Testis (tissue), 3 donors: ENCODE data around the gene SEPHS2. TPM values are rescaled to one million over a fixed set of nuclear protein-coding genes. Genes with fewer than 3 reads are reported as not detected.

ENCODE experiments used
- DNase-seq: peaks from one replicate; pipeline ENCODE4 v3.0.0-alpha.2; 2019
- H3K27ac ChIP-seq, 2 donors: fragments of 200-600 bp; sonication (generic); one replicate each; pipeline ENCODE4 v1.5.1; 2019
- H3K27me3 ChIP-seq: fragments of 200-600 bp; sonication (generic); one replicate; pipeline ENCODE4 v1.5.1; 2019
- H3K36me3 ChIP-seq: fragments of 200-600 bp; sonication (generic); one replicate; pipeline ENCODE4 v1.5.1; 2017; ENCODE audit warnings: low read depth; ENCODE audit errors: missing control alignments
- H3K4me1 ChIP-seq: fragments of 200-600 bp; sonication (generic); one replicate; pipeline ENCODE4 v1.5.1; 2019
- H3K4me3 ChIP-seq, 2 donors: fragments of 200-600 bp; sonication (generic); one replicate each; pipeline ENCODE4 v1.5.1; 2017 to 2019
- H3K9me3 ChIP-seq: fragments of 200-600 bp; sonication (generic); one replicate; pipeline ENCODE4 v1.5.1; 2017
- POLR2A ChIP-seq: fragments of 450-650 bp; IDR thresholded peaks from one replicate; pipeline ENCODE4 v1.6.1; 2017; ENCODE audit warnings: antibody characterized with exemption, mild to moderate bottlenecking, moderate library complexity
- WGBS, 2 donors: methylation state at CpG; one replicate each; pipeline ENCODE4 v1.1.5; 2018; 5-methylcytosine and 5-hydroxymethylcytosine counted together
- intact Hi-C: fragments of 100-400 bp; cut with DNase I; formaldehyde crosslinking; loops from one replicate; pipeline ENCODE4 v1.15.1; 2023; ENCODE audit warnings: low total_unique reads
- polyA plus RNA-seq: library from polyadenylated mRNA; stranded (reverse); fragments of 350-450 nt; fragmentation: Illumina TruSeq; extraction: RNeasy Lipid Tissue Mini Kit (QIAGEN cat#74804); gene quantifications from one replicate; pipeline ENCODE4 v1.2.3, GENCODE V29; 2014; ENCODE audit warnings: low read depth, low replicate concordance; ENCODE audit not compliant: insufficient read depth
- total RNA-seq, 2 donors: library from RNA; depleted of rRNA; stranded (reverse); fragments of >200 nt; gene quantifications; one replicate each; pipeline ENCODE4 v1.2.3, GENCODE V29; 2016
- TF ChIP-seq, protein P1 (sequence below), 3 experiments: fragments of 450-650 bp in 2 of 3; fragments of 200-600 bp in 1 of 3; sonication (generic) in 1 of 3; IDR thresholded peaks; one replicate each; pipeline ENCODE4 v1.5.1; 2016 to 2019; ENCODE audit warnings: antibody characterized with exemption in 3 of 3, mild to moderate bottlenecking in 2 of 3, moderate library complexity in 1 of 3

Gene SEPHS2
- total and polyA plus RNA-seq, 3 donors from 2014 or later: 17.7 to 24.7 (median 19.8) TPM

DNA sequence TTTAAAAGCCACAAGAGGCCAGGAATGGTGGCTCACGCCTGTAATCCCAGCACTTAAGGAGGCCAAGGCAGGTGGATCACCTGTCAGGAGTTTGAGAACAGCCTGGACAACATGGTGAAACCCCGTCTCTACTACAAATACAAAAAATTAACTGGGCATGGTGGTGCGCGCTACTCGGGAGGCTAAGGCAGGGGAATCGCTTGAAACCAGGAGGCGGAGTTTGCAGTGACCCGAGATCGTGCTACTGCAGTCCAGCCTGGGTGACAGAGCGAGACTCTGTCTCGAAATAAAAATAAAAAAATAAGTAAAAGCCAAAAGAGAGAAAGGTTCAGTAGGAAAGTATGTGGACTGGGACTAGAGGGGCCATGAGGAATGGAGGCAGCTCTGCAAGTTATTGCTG lies 13.8 kb upstream of the SEPHS2 start:
- Histone ChIP-seq H3K27me3 (no peaks in the 10 kb centered on the region), H3K27ac (no peak overlapping the region), H3K9me3 (no peaks in the 10 kb centered on the region), H3K4me3 (no peak overlapping the region), H3K4me1 (no peaks in the 10 kb centered on the region), H3K36me3 (no peaks in the 10 kb centered on the region)
- WGBS, 2 donors: 75 to 82% methylated on average over 11 of the region's 11 CpGs
- intact Hi-C loops: no loop called here
- TF ChIP-seq, protein P1, sequence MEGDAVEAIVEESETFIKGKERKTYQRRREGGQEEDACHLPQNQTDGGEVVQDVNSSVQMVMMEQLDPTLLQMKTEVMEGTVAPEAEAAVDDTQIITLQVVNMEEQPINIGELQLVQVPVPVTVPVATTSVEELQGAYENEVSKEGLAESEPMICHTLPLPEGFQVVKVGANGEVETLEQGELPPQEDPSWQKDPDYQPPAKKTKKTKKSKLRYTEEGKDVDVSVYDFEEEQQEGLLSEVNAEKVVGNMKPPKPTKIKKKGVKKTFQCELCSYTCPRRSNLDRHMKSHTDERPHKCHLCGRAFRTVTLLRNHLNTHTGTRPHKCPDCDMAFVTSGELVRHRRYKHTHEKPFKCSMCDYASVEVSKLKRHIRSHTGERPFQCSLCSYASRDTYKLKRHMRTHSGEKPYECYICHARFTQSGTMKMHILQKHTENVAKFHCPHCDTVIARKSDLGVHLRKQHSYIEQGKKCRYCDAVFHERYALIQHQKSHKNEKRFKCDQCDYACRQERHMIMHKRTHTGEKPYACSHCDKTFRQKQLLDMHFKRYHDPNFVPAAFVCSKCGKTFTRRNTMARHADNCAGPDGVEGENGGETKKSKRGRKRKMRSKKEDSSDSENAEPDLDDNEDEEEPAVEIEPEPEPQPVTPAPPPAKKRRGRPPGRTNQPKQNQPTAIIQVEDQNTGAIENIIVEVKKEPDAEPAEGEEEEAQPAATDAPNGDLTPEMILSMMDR (IDR thresholded peaks at IDR 0.05): no peak
- no peak for TF ChIP-seq POLR2A
- DNase-seq: no peak

DNA sequence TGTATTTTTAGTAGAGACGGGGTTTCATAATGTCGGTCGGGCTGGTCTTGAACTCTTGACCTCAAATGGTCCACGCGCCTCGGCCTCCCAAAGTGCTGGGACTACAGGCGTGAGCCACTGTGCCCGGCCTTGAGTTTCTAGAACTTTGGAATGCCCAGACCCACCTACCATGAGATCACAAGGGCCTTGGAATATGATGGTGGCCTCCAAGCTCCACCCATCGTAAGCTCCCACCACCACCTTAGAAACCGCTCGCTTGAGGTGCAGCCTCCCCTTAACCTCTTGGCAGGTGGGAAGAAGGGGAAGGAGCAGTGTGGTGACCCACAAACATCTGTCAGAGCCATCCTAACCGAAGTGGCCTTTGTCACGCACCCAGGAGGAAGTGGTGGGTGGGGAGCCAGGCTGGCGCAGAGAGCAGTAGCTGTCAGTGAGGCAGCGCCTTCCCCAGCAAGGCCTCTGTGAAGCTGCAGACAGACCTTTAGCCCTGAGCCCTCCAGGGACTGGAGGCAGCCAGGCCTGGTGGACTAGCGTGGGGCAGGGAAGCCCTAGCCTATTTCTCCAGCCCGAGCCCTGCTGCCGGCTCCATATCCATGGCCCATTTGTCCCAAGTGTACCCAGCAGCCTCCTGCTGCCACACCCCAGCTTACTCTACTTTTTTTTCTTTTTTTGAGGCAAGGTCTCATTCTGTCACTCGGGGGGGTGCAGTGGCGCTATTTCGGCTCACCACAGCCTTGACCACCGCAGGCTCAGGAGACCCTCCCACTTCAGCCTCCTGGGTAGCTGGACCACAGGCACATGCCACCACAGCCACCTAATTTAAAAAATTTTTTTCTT lies 13.1 kb upstream of the SEPHS2 start:
- intact Hi-C loops: no loop called here
- WGBS, 2 donors: 77 to 78% methylated on average over 22 of the region's 22 CpGs
- H3K9me3 ChIP-seq: no peaks in the 10 kb centered on the region
- no peaks in the 10 kb centered on the region for H3K4me1 ChIP-seq
- no peaks in the 10 kb centered on the region for H3K36me3 ChIP-seq
- H3K4me3 ChIP-seq: no peak overlapping the region
- H3K27me3 ChIP-seq: no peaks in the 10 kb centered on the region
- TF ChIP-seq, protein P1 (IDR thresholded peaks at IDR 0.05): no peak
- TF ChIP-seq POLR2A: no peak
- no peak for DNase-seq
- no peak overlapping the region for H3K27ac ChIP-seq

DNA sequence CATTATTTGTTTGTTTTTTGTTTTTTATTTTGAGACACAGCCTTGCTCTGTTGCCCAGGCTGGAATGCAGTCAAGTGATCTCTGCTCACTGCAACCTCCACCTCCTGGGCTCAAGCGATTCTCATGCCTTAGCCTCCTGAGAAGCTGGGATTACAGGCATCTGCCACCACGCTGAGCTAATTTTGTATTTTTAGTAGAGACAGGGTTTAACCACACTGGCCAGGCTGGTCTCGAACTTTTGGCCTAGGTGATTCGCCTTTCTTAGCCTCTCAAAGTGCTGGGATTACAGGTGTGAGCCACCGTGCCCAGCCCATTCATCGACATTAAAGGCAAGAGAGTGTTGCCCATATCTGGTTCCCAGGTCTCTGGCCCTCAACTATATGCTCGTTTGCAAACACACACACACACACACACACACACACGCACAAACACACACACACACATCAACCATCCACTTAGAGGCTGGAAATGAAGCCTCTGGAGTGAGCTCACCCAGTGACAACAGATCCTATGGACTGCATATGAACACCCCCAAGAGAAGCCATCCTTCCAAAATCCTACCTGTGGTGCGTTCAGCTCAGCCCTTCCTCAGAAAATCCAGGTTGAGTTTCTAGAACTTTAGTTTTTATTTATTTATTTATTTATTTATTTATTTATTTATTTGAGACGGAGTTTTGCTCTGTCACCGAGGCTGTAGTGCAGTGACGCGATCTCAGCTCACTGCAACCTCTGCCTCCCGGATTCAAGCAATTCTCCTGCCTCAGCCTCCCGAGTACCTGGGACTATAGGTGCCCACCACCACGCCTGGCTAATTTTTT lies 12.3 kb upstream of the SEPHS2 start:
- WGBS, 2 donors: 87 to 92% methylated on average over 16 of the region's 16 CpGs
- Histone ChIP-seq H3K36me3 (no peaks in the 10 kb centered on the region), H3K4me3 (no peak overlapping the region), H3K27me3 (no peaks in the 10 kb centered on the region), H3K4me1 (no peaks in the 10 kb centered on the region), H3K9me3 (no peaks in the 10 kb centered on the region), H3K27ac (no peak overlapping the region)
- no peak for DNase-seq
- TF ChIP-seq, protein P1 (IDR thresholded peaks at IDR 0.05): no peak
- TF ChIP-seq POLR2A: no peak
- intact Hi-C loops: no loop called here

DNA sequence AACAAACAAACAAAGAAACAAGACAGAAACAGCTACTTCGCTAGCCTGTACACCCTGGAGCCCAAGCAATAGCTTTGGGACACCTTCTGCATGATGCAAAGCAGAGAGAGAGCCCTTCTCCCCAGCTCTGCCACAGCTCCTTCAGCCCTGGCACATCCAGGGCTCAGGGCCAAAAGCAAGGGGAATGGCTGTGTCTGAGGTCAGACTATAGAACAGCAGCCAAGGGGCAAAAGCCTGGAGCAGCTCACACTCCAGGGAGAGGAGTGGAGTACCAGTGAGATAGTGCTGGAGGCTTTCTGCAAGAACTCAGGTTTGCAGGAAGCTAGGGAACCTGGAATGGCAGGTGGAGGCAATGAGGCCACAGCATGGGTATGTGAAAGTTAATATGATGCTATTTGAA lies 11.6 kb upstream of the SEPHS2 start:
- no peak overlapping the region for H3K27ac ChIP-seq

More for the DNA sequence above, 11.6 kb upstream of the SEPHS2 start:
- intact Hi-C loops: no loop called here
- Histone ChIP-seq H3K4me3 (no peak overlapping the region), H3K4me1 (no peaks in the 10 kb centered on the region), H3K9me3 (no peaks in the 10 kb centered on the region), H3K36me3 (no peaks in the 10 kb centered on the region), H3K27me3 (no peaks in the 10 kb centered on the region)
- WGBS, 2 donors: 80 to 100% methylated on average over 1 of the region's 1 CpG
- TF ChIP-seq, protein P1 (IDR thresholded peaks at IDR 0.05): no peak
- no peak for DNase-seq
